NK-92 (cell line): ENCODE data around the gene TBRG1.
"Not testable (repeated sequence)": the region's sequence is repeated elsewhere in the genome, so short reads cannot be mapped to it uniquely, and the experiment has no call there.

Experiments
- DNase-seq: peaks from one replicate; lab custom pipeline; 2025; ENCODE audit not compliant: unreplicated experiment; lab: John Stamatoyannopoulos, UW

The TBRG1 gene, protein sequence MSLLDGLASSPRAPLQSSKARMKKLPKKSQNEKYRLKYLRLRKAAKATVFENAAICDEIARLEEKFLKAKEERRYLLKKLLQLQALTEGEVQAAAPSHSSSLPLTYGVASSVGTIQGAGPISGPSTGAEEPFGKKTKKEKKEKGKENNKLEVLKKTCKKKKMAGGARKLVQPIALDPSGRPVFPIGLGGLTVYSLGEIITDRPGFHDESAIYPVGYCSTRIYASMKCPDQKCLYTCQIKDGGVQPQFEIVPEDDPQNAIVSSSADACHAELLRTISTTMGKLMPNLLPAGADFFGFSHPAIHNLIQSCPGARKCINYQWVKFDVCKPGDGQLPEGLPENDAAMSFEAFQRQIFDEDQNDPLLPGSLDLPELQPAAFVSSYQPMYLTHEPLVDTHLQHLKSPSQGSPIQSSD

GRCh38 chr11:124622531-124623451 is at the start of gene TBRG1:
TBRG1 (plus strand) TSS chr11:124622864; CDS start chr11:124623084, 220 bp downstream.
- peak; percentile 30 for DNase-seq

- DNase-seq = no peak
These were observed 44.8 kb upstream of the TBRG1 start for GRCh38 chr11:124577716-124578427.

DNA sequence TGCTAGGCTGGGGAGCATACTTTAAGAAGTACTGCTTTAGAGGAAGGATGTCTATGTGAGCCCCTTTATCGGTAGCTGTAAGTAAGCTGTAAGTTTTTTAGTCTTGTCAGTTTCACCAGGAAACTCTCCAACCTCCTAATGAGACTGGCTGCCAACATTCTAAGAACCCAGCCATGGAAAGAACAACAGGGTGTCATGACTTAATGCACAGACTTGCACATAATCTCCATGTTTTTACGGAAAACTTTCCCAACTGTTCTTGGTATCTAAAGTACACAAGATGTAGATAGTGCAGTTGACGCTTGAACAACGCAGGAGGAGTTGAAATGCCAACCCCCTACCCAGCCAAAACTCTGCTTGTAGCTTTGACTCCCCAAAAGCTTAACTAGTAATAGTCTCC is 43.9 kb upstream of the TBRG1 start:
- no peak for DNase-seq

GRCh38 chr11:124581817-124582216 is 40.8 kb upstream of the TBRG1 start:
- no peak for DNase-seq

DNA sequence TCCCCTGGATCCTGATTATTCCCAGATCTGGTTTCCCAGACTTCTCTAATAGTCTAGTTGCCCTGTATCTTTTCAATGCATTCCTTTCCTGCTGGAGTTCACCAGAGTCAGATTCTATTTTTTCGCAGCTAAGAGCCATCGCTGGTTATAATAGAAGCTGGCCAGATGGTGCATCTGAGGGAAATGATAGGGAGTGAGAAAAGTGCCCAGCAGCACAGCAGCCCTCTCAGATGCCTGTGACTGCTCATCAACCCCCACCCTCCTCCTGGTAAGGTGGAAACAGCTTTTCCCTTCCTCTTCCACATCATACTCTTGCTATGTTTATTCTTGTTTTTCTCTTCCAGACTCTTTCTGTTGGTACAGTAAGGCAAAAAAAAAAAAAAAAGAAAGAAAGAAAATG is 40.1 kb upstream of the TBRG1 start:
- DNase-seq = no peak

DNA sequence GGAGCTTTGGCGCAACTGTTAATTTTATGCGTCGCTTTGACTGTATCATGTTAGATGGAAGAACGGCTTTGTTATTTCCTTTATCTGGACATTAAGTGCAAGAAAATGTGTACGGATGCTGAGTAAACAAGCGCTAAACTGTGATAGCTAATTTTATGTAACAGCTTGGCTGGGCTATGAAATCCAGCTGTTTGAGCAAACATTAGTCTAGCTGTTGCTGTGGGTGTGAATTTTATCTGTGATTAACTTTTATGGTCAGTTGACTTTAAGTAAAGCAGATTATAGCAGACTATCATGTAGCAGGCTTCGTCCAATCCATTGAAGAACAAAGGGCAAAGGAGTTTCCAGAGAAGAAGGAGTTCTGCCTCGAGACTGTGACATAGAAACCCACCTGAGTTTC is 38.9 kb upstream of the TBRG1 start:
- no peak for DNase-seq

DNA sequence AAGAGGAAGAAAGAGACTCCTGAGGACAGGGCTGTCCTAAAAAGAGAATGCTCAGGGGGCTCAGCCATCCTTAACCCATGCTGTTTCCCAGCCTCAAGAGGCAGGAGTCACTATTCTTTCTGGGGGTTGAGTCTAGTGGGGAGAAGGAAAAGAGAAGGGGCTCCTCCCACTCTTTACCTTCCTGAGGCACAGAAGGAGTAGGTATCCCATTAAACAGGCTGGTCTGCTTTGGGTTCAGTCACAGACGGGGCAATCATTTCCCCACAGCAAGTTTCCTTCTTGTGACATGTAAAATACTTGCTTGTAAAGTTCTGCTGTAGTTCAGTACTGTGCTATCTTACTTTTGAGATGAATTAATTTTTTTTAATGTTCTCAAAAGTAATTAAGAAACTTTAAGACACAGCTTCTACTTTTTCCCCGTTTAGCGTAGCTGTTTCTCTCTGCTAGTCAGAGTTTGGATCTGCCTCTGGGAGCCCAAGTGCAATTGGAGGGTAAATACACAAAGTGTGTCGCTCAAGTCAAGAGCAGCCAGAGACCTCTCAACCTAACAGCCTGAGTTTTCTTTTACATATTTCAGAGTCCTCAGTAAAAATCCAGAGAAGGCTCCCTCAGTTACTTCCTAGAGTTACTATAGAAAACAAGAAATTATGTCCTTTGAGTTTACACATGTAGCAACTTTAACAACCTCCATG is 37.8 kb upstream of the TBRG1 start:
- no peak for DNase-seq

DNA sequence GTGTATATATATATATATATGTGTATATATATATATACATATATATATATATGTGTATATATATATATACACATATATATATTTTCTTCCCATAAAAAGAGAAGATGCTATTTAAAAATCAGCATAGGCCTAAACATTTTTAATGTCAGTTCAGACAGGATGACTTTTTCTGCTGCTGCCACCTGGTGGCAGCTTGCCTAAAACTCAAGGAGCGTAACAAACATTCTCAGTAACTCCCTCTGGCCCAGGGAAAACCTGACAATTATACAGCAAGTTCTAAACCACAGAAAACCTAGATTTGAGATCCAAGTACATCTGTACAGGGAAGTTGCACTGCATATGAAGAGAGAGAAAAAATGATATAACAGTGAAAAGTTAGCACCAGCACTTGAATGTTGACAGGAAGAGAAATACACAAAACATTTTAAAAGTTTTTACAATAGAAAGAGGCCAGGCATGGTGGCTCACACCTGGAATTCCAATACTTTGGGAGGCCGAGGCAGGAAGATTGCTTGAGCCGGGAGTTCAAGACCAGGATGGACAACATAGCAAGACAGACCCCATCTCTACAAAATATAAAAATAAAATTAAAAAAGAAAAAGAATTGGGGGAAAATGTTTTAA is 36.3 kb upstream of the TBRG1 start:
- no peak for DNase-seq

DNA sequence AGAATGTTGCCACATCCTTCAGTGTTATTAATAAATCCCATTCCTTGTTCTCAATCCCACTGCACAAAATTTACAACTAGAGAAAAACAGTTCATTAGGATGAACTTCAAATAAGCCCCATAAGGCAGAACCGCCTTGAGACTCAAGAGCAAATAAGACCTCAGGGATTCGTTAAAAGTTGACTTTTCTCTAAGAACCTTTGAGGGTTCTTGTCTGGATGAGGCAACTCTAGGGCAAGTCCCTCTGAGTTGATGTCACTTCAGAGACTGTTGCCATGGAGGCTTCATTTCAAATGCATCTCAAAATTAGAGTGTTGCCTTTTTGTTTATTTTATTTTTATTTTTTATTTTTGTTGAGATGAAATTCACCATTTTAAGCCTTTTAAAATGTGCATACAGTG is 31.2 kb upstream of the TBRG1 start:
- DNase-seq = no peak

- no peak for DNase-seq
These were observed 30.0 kb upstream of the TBRG1 start for GRCh38 chr11:124592627-124593026.

DNA sequence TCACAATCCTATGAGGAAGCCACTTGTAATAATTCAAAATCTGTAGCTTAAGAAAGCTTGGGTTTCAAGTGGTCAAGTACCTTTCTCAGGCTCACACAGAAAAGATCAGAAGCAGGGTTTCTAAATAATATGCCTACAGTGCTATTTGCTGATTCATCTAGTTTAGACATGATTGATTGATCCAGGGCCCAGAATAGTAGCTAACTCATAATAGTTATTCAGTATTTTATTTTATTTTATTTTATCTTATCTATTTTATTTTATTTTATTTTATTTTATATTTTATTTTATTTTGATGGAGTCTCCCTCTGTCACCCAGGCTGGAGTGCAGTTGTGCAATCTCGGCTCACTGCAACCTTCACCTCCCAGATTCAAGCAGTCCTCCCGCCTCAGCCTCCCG is 27.4 kb upstream of the TBRG1 start:
- no peak for DNase-seq

DNA sequence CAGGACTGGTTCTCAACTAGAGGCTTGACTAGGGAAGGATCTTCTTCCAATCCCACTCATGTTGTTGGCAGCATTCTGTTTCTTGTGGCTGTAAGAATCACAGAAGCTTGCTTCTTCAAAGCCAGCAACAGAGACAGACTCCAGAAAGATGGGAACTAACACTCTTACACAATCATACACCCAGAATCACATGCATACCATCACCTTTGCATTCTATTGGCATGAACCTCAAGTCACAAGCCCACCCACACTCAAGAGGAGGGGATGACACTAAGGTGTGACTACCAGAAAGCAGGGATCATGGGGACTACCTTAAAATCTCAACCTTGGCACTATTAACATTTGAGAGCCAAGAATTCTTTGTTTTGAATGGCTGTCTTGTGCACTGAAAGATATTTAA is 25.0 kb upstream of the TBRG1 start:
- DNase-seq = no peak

DNA sequence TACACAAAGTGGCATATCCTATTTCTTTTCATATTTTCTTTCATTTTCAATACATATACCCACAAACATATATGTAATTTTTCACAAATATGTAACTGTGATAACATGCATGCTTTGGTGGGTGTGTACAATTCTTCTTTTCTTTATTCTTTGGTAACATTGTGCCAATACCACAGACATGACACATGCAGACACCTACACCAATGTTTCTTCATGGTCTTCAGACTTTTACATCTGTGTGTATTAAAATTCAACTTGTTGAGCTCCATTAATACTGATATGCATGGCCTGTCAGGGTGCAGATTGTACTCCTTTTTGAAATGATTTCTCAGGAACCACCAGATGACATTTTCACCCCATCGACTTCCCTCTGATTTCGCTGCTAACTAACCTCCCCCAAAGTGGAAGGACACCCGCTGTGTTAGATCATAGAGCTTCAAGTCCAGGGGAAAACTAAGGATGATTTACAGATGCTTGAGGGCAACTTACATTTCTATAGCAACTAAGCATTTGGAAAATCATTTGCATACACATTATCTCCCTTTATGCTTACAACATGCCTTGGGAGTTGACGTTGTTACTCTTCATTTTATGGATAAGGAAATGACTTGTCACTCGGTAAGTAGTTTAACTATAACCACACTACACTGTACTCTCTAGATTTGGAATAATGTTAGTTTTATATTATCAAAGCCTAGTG is 21.9 kb upstream of the TBRG1 start:
- no peak for DNase-seq

GRCh38 chr11:124602193-124602592 is 20.5 kb upstream of the TBRG1 start:
- no peak for DNase-seq

- not testable (repeated sequence) for DNase-seq
These were observed 19.9 kb upstream of the TBRG1 start for GRCh38 chr11:124602723-124603122.

GRCh38 chr11:124605719-124606118 is 16.9 kb upstream of the TBRG1 start:
- no peak for DNase-seq

GRCh38 chr11:124608147-124608546 is 14.5 kb upstream of the TBRG1 start:
- DNase-seq = no peak

GRCh38 chr11:124610295-124610694 is 12.4 kb upstream of the TBRG1 start:
- DNase-seq = no peak

DNA sequence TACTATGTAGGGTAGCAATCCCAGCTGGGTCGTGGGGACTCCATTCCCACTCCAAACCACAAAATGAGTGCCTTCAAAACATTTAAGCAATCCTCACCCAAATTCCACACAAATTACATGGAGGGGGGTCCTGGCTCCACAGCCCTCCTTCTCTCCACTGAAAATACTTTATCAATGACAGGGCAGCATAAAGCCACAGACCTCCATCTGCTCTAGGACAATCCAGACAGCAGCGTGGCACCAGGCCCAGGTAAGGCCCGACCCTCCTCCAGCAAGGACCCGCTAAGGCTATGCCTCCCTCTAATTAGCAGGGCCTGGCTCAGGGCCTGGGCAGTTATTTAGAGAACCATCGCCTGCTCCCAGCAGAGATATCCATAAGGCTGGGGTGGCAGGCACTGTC is 11.6 kb upstream of the TBRG1 start, which contains the start of gene PANX3:
Gene PANX3, plus strand, starts transcription at position 365 of the 400 bp plus-strand sequence. CDS start 129 bp downstream, outside the sequence.
- DNase-seq = no peak

GRCh38 chr11:124612045-124612444 is 10.6 kb upstream of the TBRG1 start:
- DNase-seq = no peak
